Measurements from ENCODE around the gene HIBADH. TPM values are rescaled to one million over a fixed set of nuclear protein-coding genes. Genes with fewer than 3 reads are reported as not detected.

The HIBADH gene
- total and polyA plus RNA-seq, 10 donors, result 12.4 to 38.6 (median 22.6) TPM

- no peak for DNase-seq
- Histone ChIP-seq H3K27me3 (replicated peaks in 1 of 7) (no peaks in the 10 kb centered on the region), H3K9me3 (peaks cover 15 to 44% (median 39%) of the 10 kb centered on the region in 8 donors), H3K4me1 (no peaks in the 10 kb centered on the region), H3K4me3 (no peak overlapping the region), H3K27ac (no peak overlapping the region), H3K36me3 (peaks cover 0 to 54% (median 7%) of the 10 kb centered on the region in 6 donors)
- intact Hi-C loops (cut with DNase I; ENCODE audit: low total_unique reads), result no loop called here
- 55 to 87% (median 63%) methylated on average over 3 of the region's 3 CpGs for whole genome bisulfite sequencing, 5 donors
- no peak for TF ChIP-seq POLR2A (IDR thresholded peaks at IDR 0.05)
- TF ChIP-seq CTCF (IDR thresholded peaks at IDR 0.05 in 8 of 11, conservative IDR thresholded peaks at IDR 0.05 in 3 of 11), result no peak
- TF ChIP-seq POLR2AphosphoS5 (IDR thresholded peaks at IDR 0.05), result no peak
Observed at GRCh38 chr7:27616914-27617548, 45.7 kb downstream of the HIBADH start.

- DNase-seq, result no peak
- intact Hi-C loops (cut with DNase I; ENCODE audit: low total_unique reads), result no loop called here
- 93 to 98% (median 96%) methylated on average over 2 of the region's 2 CpGs for WGBS, 5 donors
- Histone ChIP-seq H3K36me3 (peaks cover 0 to 45% (median 2%) of the 10 kb centered on the region in 6 donors), H3K9me3 (peaks cover 11 to 35% (median 30%) of the 10 kb centered on the region in 8 donors), H3K4me1 (no peaks in the 10 kb centered on the region), H3K4me3 (no peak overlapping the region), H3K27ac (no peak overlapping the region), H3K27me3 (replicated peaks in 1 of 7) (no peaks in the 10 kb centered on the region)
- TF ChIP-seq POLR2AphosphoS5 (IDR thresholded peaks at IDR 0.05), result no peak
- TF ChIP-seq CTCF (IDR thresholded peaks at IDR 0.05 in 8 of 11, conservative IDR thresholded peaks at IDR 0.05 in 3 of 11), result no peak
- TF ChIP-seq POLR2A (IDR thresholded peaks at IDR 0.05), result no peak
Observed at GRCh38 chr7:27616186-27616491, 46.5 kb downstream of the HIBADH start.

- Histone ChIP-seq H3K4me1 (no peaks in the 10 kb centered on the region), H3K27me3 (replicated peaks in 1 of 7) (no peaks in the 10 kb centered on the region), H3K27ac (no peak overlapping the region), H3K36me3 (peaks cover 0 to 39% (median 2%) of the 10 kb centered on the region in 6 donors), H3K4me3 (no peak overlapping the region), H3K9me3 (peaks cover 8 to 29% (median 25%) of the 10 kb centered on the region in 8 donors)
- no peak for DNase-seq
- intact Hi-C loops (cut with DNase I; ENCODE audit: low total_unique reads), result no loop called here
- TF ChIP-seq POLR2AphosphoS5 (IDR thresholded peaks at IDR 0.05), result no peak
- TF ChIP-seq CTCF (IDR thresholded peaks at IDR 0.05 in 8 of 11, conservative IDR thresholded peaks at IDR 0.05 in 3 of 11), result no peak
- 79 to 88% (median 84%) methylated on average over 7 of the region's 7 CpGs for WGBS, 5 donors
Observed at GRCh38 chr7:27615420-27616185, 47.1 kb downstream of the HIBADH start.

GRCh38 chr7:27614095-27614494, 48.6 kb downstream of the HIBADH start:
- 92 to 100% (median 92%) methylated on average over 2 of the region's 2 CpGs for WGBS, 5 donors
- no peak for TF ChIP-seq CTCF (IDR thresholded peaks at IDR 0.05 in 8 of 11, conservative IDR thresholded peaks at IDR 0.05 in 3 of 11)
- no peak for TF ChIP-seq POLR2AphosphoS5 (IDR thresholded peaks at IDR 0.05)
- TF ChIP-seq POLR2A (IDR thresholded peaks at IDR 0.05), result no peak
- no peak for DNase-seq
- no peak overlapping the region for H3K4me3 ChIP-seq
- peaks cover 0 to 30% (median 2%) of the 10 kb centered on the region in 6 donors for H3K36me3 ChIP-seq
- no peak overlapping the region for H3K27ac ChIP-seq
- H3K9me3 ChIP-seq, result peaks cover under 1 to 14% (median 10%) of the 10 kb centered on the region in 8 donors
- H3K4me1 ChIP-seq, result no peaks in the 10 kb centered on the region
- H3K27me3 ChIP-seq (replicated peaks in 1 of 7), result no peaks in the 10 kb centered on the region
- intact Hi-C loops (cut with DNase I; ENCODE audit: low total_unique reads), result no loop called here
